Ishikawa (cell line): ENCODE results near the gene PTPN14.

Experiments used
- CEBPB ChIP-seq: IDR thresholded peaks from 2 replicates; pipeline ENCODE4 v1.6.1; 2012
- EP300 ChIP-seq: IDR thresholded peaks from 2 replicates; pipeline ENCODE4 v1.6.1; 2012; ENCODE audit warnings: borderline replicate concordance
- RAD21 ChIP-seq: IDR thresholded peaks from 2 replicates; pipeline ENCODE4 v1.6.1; 2012; ENCODE audit warnings: low read depth
- TEAD4 ChIP-seq: IDR thresholded peaks from 2 replicates; pipeline ENCODE4 v1.6.1; 2012
- YY1 ChIP-seq: IDR thresholded peaks from 2 replicates; pipeline ENCODE4 v1.6.1; 2012; ENCODE audit warnings: low read depth
- TF ChIP-seq, protein P1 (sequence below): IDR thresholded peaks from 2 replicates; pipeline ENCODE4 v1.6.1; 2012

DNA sequence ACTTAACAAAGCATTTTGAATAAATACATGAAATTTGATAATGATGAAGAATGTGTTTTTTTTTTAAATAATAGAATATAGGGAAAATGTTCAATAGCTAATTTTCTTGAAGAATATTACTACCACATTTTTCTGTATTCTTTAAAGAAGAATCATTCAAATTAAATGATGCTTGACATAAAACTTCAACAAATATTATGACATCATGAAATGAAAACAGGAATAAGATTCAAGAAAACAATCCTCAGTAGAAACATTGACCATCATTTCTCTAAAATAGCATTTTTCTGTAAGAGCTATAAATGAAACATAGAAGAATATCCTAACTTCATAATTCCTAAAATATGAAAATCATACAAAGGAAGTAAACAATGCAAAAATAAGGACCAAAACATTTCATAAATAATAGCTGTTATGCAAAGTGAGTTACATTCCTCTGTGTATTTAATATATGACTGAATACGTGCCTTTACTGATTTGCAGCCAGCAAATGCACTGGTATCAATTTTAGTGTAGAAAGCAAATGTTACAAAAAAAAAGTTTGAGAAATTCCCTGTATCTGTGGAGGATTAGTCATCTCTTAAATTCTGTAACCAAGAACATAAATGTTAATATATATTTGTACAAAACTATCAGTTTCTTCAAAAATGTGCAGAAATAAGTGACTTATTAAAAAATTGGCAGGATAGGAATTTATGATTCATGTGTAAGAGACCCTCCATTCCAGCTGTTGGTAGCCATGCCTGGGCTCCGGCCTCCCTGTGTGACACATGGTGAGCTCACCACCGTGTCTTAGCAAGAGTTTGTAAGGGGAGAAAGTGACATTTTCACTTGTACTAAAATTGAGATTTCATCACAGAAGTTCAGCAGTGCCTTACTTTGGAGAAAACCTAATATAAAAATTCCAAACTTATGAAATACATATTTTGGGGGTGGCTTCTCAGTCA, 15.0 kb upstream of the PTPN14 start:
- TF ChIP-seq RAD21 (no peak), EP300 (no peak), YY1 (no peak), TEAD4 (no peak), CEBPB (no peak)
- TF ChIP-seq, protein P1, sequence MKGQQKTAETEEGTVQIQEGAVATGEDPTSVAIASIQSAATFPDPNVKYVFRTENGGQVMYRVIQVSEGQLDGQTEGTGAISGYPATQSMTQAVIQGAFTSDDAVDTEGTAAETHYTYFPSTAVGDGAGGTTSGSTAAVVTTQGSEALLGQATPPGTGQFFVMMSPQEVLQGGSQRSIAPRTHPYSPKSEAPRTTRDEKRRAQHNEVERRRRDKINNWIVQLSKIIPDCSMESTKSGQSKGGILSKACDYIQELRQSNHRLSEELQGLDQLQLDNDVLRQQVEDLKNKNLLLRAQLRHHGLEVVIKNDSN = no peak
